ENCODE measurements around the gene MGLL. TPM values are rescaled to one million over a fixed set of nuclear protein-coding genes. Genes with fewer than 3 reads are reported as not detected.

The MGLL gene
- total RNA-seq, 1 experiment from 2014 or later, result 12.6 TPM

GRCh38 chr3:127858937-127859336 is 36.6 kb upstream of the MGLL start:
- no peaks in the 10 kb centered on the region for H3K4me1 Mint-ChIP-seq (ENCODE audit: insufficient read depth, unreplicated experiment)
- DNase-seq (ENCODE audit: unreplicated experiment), result no peak
- CTCF ChIA-PET, result no interaction called here
- no peak overlapping the region for H3K4me3 Mint-ChIP-seq (ENCODE audit: unreplicated experiment)
- H3K27me3 Mint-ChIP-seq (ENCODE audit: insufficient read depth, unreplicated experiment), result no peaks in the 10 kb centered on the region
- TF ChIP-seq CTCF (IDR thresholded peaks at IDR 0.05; ENCODE audit: unreplicated experiment), result no peak
- intact Hi-C loops (cut with micrococcal nuclease), result no loop called here
- H3K9me3 Mint-ChIP-seq (ENCODE audit: unreplicated experiment), result no peaks in the 10 kb centered on the region
- H3K36me3 Mint-ChIP-seq (ENCODE audit: insufficient read depth, unreplicated experiment), result no peaks in the 10 kb centered on the region
- no peak overlapping the region for H3K27ac Mint-ChIP-seq (ENCODE audit: low read depth, unreplicated experiment)
- BruUV-seq (replicated peaks), result no TSS peak
- POLR2A ChIA-PET, result interaction anchor here (0.9 kb wide), 1 partner anchor 21 kb away, joined by 4 read pairs; no protein-coding TSS in a partner anchor

GRCh38 chr3:127858521-127858920 is 36.2 kb upstream of the MGLL start:
- Mint-ChIP-seq H3K9me3 (ENCODE audit: unreplicated experiment) (no peaks in the 10 kb centered on the region), H3K4me1 (ENCODE audit: insufficient read depth, unreplicated experiment) (no peaks in the 10 kb centered on the region), H3K27ac (ENCODE audit: low read depth, unreplicated experiment) (no peak overlapping the region), H3K36me3 (ENCODE audit: insufficient read depth, unreplicated experiment) (no peaks in the 10 kb centered on the region), H3K4me3 (ENCODE audit: unreplicated experiment) (no peak overlapping the region), H3K27me3 (ENCODE audit: insufficient read depth, unreplicated experiment) (no peaks in the 10 kb centered on the region)
- POLR2A ChIA-PET, result interaction anchor here (0.9 kb wide), 1 partner anchor 21 kb away, joined by 4 read pairs; no protein-coding TSS in a partner anchor
- BruUV-seq (replicated peaks), result no TSS peak
- no peak for DNase-seq (ENCODE audit: unreplicated experiment)
- CTCF ChIA-PET, result no interaction called here
- intact Hi-C loops (cut with micrococcal nuclease), result no loop called here
- no peak for TF ChIP-seq CTCF (IDR thresholded peaks at IDR 0.05; ENCODE audit: unreplicated experiment)

GRCh38 chr3:127857333-127857732 is 35.0 kb upstream of the MGLL start:
- no peak overlapping the region for H3K27ac Mint-ChIP-seq (ENCODE audit: low read depth, unreplicated experiment)
- BruUV-seq (replicated peaks), result no TSS peak
- H3K4me3 Mint-ChIP-seq (ENCODE audit: unreplicated experiment), result no peak overlapping the region
- no peaks in the 10 kb centered on the region for H3K4me1 Mint-ChIP-seq (ENCODE audit: insufficient read depth, unreplicated experiment)
- peak; percentile 13 for DNase-seq (ENCODE audit: unreplicated experiment)
- H3K27me3 Mint-ChIP-seq (ENCODE audit: insufficient read depth, unreplicated experiment), result no peaks in the 10 kb centered on the region
- ChIA-PET POLR2A (no interaction called here), CTCF (no interaction called here)
- H3K36me3 Mint-ChIP-seq (ENCODE audit: insufficient read depth, unreplicated experiment), result no peaks in the 10 kb centered on the region
- intact Hi-C loops (cut with micrococcal nuclease), result no loop called here
- no peak for TF ChIP-seq CTCF (IDR thresholded peaks at IDR 0.05; ENCODE audit: unreplicated experiment)
- no peaks in the 10 kb centered on the region for H3K9me3 Mint-ChIP-seq (ENCODE audit: unreplicated experiment)

GRCh38 chr3:127856801-127857200 is 34.5 kb upstream of the MGLL start:
- H3K36me3 Mint-ChIP-seq (ENCODE audit: insufficient read depth, unreplicated experiment), result no peaks in the 10 kb centered on the region
- H3K27ac Mint-ChIP-seq (ENCODE audit: low read depth, unreplicated experiment), result no peak overlapping the region
- TF ChIP-seq CTCF (IDR thresholded peaks at IDR 0.05; ENCODE audit: unreplicated experiment), result no peak
- no peaks in the 10 kb centered on the region for H3K4me1 Mint-ChIP-seq (ENCODE audit: insufficient read depth, unreplicated experiment)
- H3K9me3 Mint-ChIP-seq (ENCODE audit: unreplicated experiment), result no peaks in the 10 kb centered on the region
- ChIA-PET POLR2A (no interaction called here), CTCF (no interaction called here)
- no peaks in the 10 kb centered on the region for H3K27me3 Mint-ChIP-seq (ENCODE audit: insufficient read depth, unreplicated experiment)
- intact Hi-C loops (cut with micrococcal nuclease), result no loop called here
- H3K4me3 Mint-ChIP-seq (ENCODE audit: unreplicated experiment), result no peak overlapping the region
- BruUV-seq (replicated peaks), result no TSS peak
- DNase-seq (ENCODE audit: unreplicated experiment), result no peak

Data from MCF 10A (cell line).